ENCODE data around the gene ST7L. TPM values are rescaled to one million over a fixed set of nuclear protein-coding genes. Genes with fewer than 3 reads are reported as not detected.
"Not testable (repeated sequence)": the region's sequence is repeated elsewhere in the genome, so short reads cannot be mapped to it uniquely, and the experiment has no call there.

Gene ST7L
- total and polyA plus RNA-seq, 12 donors, result 14.0 to 37.2 (median 22.7) TPM

- H3K36me3 ChIP-seq (replicated peaks in 1 of 2), result no peaks in the 10 kb centered on the region
- no peaks in the 10 kb centered on the region for H3K9me3 ChIP-seq (replicated peaks in 1 of 3)
- no peak overlapping the region for H3K4me3 ChIP-seq
- no peaks in the 10 kb centered on the region for H3K27me3 ChIP-seq
- 83 to 95% (median 93%) methylated on average over 5 of the region's 5 CpGs for WGBS, 4 donors
- no peak for DNase-seq
- intact Hi-C loops (cut with DNase I), result no loop called here
- TF ChIP-seq POLR2A (IDR thresholded peaks at IDR 0.05), result no peak
- TF ChIP-seq, protein P1, sequence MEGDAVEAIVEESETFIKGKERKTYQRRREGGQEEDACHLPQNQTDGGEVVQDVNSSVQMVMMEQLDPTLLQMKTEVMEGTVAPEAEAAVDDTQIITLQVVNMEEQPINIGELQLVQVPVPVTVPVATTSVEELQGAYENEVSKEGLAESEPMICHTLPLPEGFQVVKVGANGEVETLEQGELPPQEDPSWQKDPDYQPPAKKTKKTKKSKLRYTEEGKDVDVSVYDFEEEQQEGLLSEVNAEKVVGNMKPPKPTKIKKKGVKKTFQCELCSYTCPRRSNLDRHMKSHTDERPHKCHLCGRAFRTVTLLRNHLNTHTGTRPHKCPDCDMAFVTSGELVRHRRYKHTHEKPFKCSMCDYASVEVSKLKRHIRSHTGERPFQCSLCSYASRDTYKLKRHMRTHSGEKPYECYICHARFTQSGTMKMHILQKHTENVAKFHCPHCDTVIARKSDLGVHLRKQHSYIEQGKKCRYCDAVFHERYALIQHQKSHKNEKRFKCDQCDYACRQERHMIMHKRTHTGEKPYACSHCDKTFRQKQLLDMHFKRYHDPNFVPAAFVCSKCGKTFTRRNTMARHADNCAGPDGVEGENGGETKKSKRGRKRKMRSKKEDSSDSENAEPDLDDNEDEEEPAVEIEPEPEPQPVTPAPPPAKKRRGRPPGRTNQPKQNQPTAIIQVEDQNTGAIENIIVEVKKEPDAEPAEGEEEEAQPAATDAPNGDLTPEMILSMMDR (IDR thresholded peaks at IDR 0.05), result no peak
- H3K27ac ChIP-seq, result no peak overlapping the region
- H3K4me1 ChIP-seq (replicated peaks in 1 of 2), result no peaks in the 10 kb centered on the region
These were observed 130.8 kb downstream of the ST7L start for GRCh38 chr1:112488141-112488540.

GRCh38 chr1:112487686-112488085 is 131.3 kb downstream of the ST7L start:
- DNase-seq; intact Hi-C loops (cut with DNase I); H3K4me1 ChIP-seq (replicated peaks in 1 of 2); H3K36me3 ChIP-seq (replicated peaks in 1 of 2); H3K27ac ChIP-seq; H3K27me3 ChIP-seq; H3K9me3 ChIP-seq (replicated peaks in 1 of 3); H3K4me3 ChIP-seq: not testable (repeated sequence)
- WGBS, 4 donors, result 79 to 90% (median 84%) methylated on average over 6 of the region's 6 CpGs

DNA sequence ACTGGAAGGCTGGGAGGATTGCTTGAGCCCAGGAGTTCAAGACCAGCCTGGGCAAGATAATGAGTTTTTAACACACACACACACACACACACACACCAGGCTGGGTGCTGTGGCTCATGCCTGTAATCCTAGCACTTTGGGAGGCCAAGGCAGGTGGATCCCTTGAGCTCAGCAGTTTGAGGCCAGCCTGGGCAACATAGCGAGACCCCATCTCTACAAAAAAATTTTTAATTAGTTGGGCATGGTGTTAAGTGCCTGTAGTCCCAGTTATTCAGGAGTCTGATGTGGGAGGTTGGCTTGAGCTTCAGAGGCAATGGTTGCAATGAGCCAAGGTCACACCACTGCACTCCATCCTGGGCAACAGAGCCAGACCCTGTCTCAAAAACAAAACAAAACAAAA is 132.9 kb downstream of the ST7L start:
- DNase-seq; intact Hi-C loops (cut with DNase I): not testable (repeated sequence)

DNA sequence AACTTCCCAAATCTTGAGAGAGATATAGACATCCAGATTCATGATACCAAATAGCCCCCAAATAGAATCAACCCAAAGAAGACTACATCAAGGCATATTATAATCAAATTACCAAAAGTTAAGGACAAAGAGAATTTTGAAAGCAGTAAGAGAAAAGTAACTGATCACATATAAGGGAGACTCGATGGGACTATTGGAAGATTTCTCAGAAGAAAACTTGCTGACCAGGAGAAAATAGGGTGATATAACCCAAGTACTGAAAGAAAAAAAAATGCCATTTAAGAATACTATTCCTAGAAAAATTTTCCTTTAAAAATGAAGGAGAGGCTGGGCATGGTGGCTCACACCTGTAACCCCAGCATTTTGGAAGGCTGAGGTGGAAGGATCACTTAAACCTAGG is 140.6 kb downstream of the ST7L start:
- intact Hi-C loops (cut with DNase I), result no loop called here
- TF ChIP-seq, protein P1 (IDR thresholded peaks at IDR 0.05), result no peak
- DNase-seq, result no peak
- 83 to 91% (median 89%) methylated on average over 1 of the region's 1 CpG for WGBS, 4 donors
- Histone ChIP-seq H3K4me1 (replicated peaks in 1 of 2) (no peaks in the 10 kb centered on the region), H3K36me3 (replicated peaks in 1 of 2) (no peaks in the 10 kb centered on the region), H3K27ac (no peak overlapping the region), H3K27me3 (no peaks in the 10 kb centered on the region), H3K9me3 (replicated peaks in 1 of 3) (peaks cover 0 to 8% (median 0%) of the 10 kb centered on the region in 3 donors), H3K4me3 (no peak overlapping the region)

More for the DNA sequence above, 132.9 kb downstream of the ST7L start:
- not testable (repeated sequence) for H3K4me1 ChIP-seq (replicated peaks in 1 of 2); H3K4me3 ChIP-seq; H3K27ac ChIP-seq; H3K27me3 ChIP-seq; H3K9me3 ChIP-seq (replicated peaks in 1 of 3); H3K36me3 ChIP-seq (replicated peaks in 1 of 2)
- WGBS, 4 donors, result 92 to 100% (median 100%) methylated on average over 1 of the region's 1 CpG

DNA sequence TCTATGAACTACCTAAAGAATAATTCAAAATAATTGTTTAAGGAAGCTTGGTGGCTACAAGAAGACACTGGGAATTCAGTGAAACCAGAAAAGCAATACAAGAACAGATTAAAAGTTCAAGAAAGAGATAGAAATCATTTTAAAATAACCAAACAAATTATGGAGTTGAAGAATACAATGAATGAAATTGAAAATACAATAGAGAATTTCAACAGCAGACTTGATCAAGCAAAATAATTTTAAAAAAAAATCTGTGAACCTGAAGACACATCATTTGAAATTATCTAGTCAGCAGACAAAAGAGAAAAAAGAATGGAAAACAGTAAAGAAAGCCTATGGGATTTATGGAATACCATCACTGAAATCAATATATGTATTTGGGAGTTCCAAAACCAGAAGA is 141.4 kb downstream of the ST7L start:
- TF ChIP-seq, protein P1 (IDR thresholded peaks at IDR 0.05), result no peak
- TF ChIP-seq POLR2A (IDR thresholded peaks at IDR 0.05), result no peak

More for the DNA sequence above, 141.4 kb downstream of the ST7L start:
- H3K4me3 ChIP-seq, result no peak overlapping the region
- no peaks in the 10 kb centered on the region for H3K36me3 ChIP-seq (replicated peaks in 1 of 2)
- no peak overlapping the region for H3K27ac ChIP-seq
- no peak for DNase-seq
- H3K4me1 ChIP-seq (replicated peaks in 1 of 2), result no peaks in the 10 kb centered on the region
- intact Hi-C loops (cut with DNase I), result no loop called here
- H3K27me3 ChIP-seq, result no peaks in the 10 kb centered on the region
- H3K9me3 ChIP-seq (replicated peaks in 1 of 3), result peaks cover 0 to 8% (median 0%) of the 10 kb centered on the region in 3 donors

Small RNA genes within 50 kb of the gene (small RNA-seq; reads per million reads assigned to genes)
- 0 reads per million in 2 donors for gene RNU7-70P

Other genes starting within 250 kb of the ST7L start
- 10 to 100 TPM in 5 of 9 donors, 1 to 10 TPM in 4; 5.5 to 22.0 (median 16.4) TPM for gene CTTNBP2NL, start 222.9 kb downstream of the ST7L start, total RNA-seq
- 10 to 100 TPM in 1 of 3 donors, 1 to 10 TPM in 2; 2.5 to 11.3 (median 6.3) TPM for gene CTTNBP2NL, start 222.9 kb downstream of the ST7L start, polyA plus RNA-seq
- gene WNT2B, start 110.2 kb downstream of the ST7L start, total RNA-seq, result 1 to 10 TPM in 8 of 9 donors, under 1 TPM in 1; 0.63 to 8.1 (median 1.9) TPM
- gene WNT2B, start 110.2 kb downstream of the ST7L start, polyA plus RNA-seq, result 1 to 10 TPM; 1.1 to 1.9 (median 1.9) TPM
- gene CAPZA1, start 691 bp upstream of the ST7L start, total RNA-seq, result 100 to 1,000 TPM in 4 of 9 donors, 10 to 100 TPM in 5; 65.2 to 178 (median 96.5) TPM
- gene CAPZA1, start 691 bp upstream of the ST7L start, polyA plus RNA-seq, result 100 to 1,000 TPM in 1 of 3 donors, 10 to 100 TPM in 2; 60.1 to 120 (median 64.0) TPM
- gene MOV10, start 55.5 kb upstream of the ST7L start, total RNA-seq, result 10 to 100 TPM; 39.1 to 86.7 (median 61.0) TPM
- gene MOV10, start 55.5 kb upstream of the ST7L start, polyA plus RNA-seq, result 100 to 1,000 TPM in 2 of 3 donors, 10 to 100 TPM in 1; 43.7 to 372 (median 242) TPM
- gene RHOC, start 88.0 kb upstream of the ST7L start, total RNA-seq, result 100 to 1,000 TPM; 191 to 374 (median 237) TPM
- gene RHOC, start 88.0 kb upstream of the ST7L start, polyA plus RNA-seq, result 100 to 1,000 TPM; 186 to 242 (median 238) TPM
- gene PPM1J, start 96.2 kb upstream of the ST7L start, total RNA-seq, result 1 to 10 TPM in 3 of 9 donors, under 1 TPM in 5, not detected in 1; 0.31 to 4.7 (median 0.72) TPM
- gene PPM1J, start 96.2 kb upstream of the ST7L start, polyA plus RNA-seq, result 1 to 10 TPM; 1.7 to 5.1 (median 2.7) TPM